Keratinocyte (primary cell): Measurements from ENCODE around the gene FOXL3. TPM values are rescaled to one million over a fixed set of nuclear protein-coding genes. Genes with fewer than 3 reads are reported as not detected.

ENCODE experiments used
- DNase-seq: peaks from one replicate; pipeline ENCODE4 v3.0.0-alpha.2; 2011; ENCODE audit warnings: low read depth, missing footprints, low spot score
- FAIRE-seq: peaks from 2 replicates; lab custom pipeline; 2011; peaks lifted over from hg19 to GRCh38; lab: Jason Lieb, UNC
- H2AFZ ChIP-seq: 2 replicates; pipeline ENCODE4 v1.6.0; 2012; ENCODE audit warnings: low read length, control low read depth, inconsistent platforms; ENCODE audit not compliant: control insufficient read depth
- H3K27ac ChIP-seq: 2 replicates; pipeline ENCODE4 v1.5.1; 2011; ENCODE audit warnings: low read length; ENCODE audit not compliant: control insufficient read depth, insufficient read depth
- H3K27me3 ChIP-seq: 3 replicates; pipeline ENCODE4 v1.6.0; 2011; ENCODE audit warnings: low read length; ENCODE audit not compliant: control insufficient read depth, insufficient read depth; ENCODE audit errors: extremely low read depth
- H3K36me3 ChIP-seq, 2 experiments: 2 replicates in 1 of 2; 3 replicates in 1 of 2; pipeline ENCODE4 v1.5.1; 2011; ENCODE audit warnings: low read length in 2 of 2, mild to moderate bottlenecking in 1 of 2; ENCODE audit not compliant: control insufficient read depth in 2 of 2, insufficient read depth in 2 of 2; ENCODE audit errors: extremely low read depth in 1 of 2
- H3K4me1 ChIP-seq: 3 replicates; pipeline ENCODE4 v1.5.1; 2011; ENCODE audit warnings: low read length; ENCODE audit not compliant: control insufficient read depth, insufficient read depth; ENCODE audit errors: extremely low read depth
- H3K4me2 ChIP-seq: 3 replicates; pipeline ENCODE4 v1.6.0; 2011; ENCODE audit warnings: low read depth, low read length; ENCODE audit not compliant: control insufficient read depth, insufficient read depth; ENCODE audit errors: extremely low read depth
- H3K4me3 ChIP-seq, 3 experiments: fragments of 200-600 bp in 1 of 3; sonication (generic) in 1 of 3; 2 replicates in 2 of 3; 3 replicates in 1 of 3; pipeline ENCODE4 v1.5.1; 2011 to 2016; ENCODE audit warnings: low read length in 3 of 3, mild to moderate bottlenecking in 3 of 3, control low read depth in 2 of 3, inconsistent platforms in 1 of 3, low read depth in 1 of 3, mixed read lengths in 1 of 3, mixed run types in 1 of 3, moderate library complexity in 1 of 3; ENCODE audit not compliant: control insufficient read depth in 2 of 3, insufficient read depth in 2 of 3; ENCODE audit errors: extremely low read depth in 1 of 3
- H3K79me2 ChIP-seq: 2 replicates; pipeline ENCODE4 v1.6.0; 2012; ENCODE audit warnings: low read length; ENCODE audit not compliant: control insufficient read depth, insufficient read depth
- H3K9ac ChIP-seq: 3 replicates; pipeline ENCODE4 v1.6.0; 2011; ENCODE audit warnings: low read length; ENCODE audit not compliant: control insufficient read depth, insufficient read depth; ENCODE audit errors: extremely low read depth
- H3K9me1 ChIP-seq: 3 replicates; pipeline ENCODE4 v1.6.0; 2011; ENCODE audit warnings: low read length; ENCODE audit not compliant: control insufficient read depth, insufficient read depth; ENCODE audit errors: extremely low read depth
- H3K9me3 ChIP-seq: 2 replicates; pipeline ENCODE4 v1.5.1; 2012; ENCODE audit warnings: low read depth, low read length; ENCODE audit not compliant: control insufficient read depth
- H4K20me1 ChIP-seq: 3 replicates; pipeline ENCODE4 v1.6.0; 2011; ENCODE audit warnings: low read length; ENCODE audit not compliant: control insufficient read depth, insufficient read depth; ENCODE audit errors: extremely low read depth
- EZH2 ChIP-seq: IDR thresholded peaks from one replicate; pipeline ENCODE4 v1.6.1; 2012; ENCODE audit warnings: inconsistent platforms, mild to moderate bottlenecking, low read length, moderate library complexity
- dilution Hi-C: fragments of 300-500 bp; cut with MboI; formaldehyde crosslinking; loops from one replicate; pipeline ENCODE4 v1.7.0; 2020; ENCODE audit warnings: low sequenced_read_pairs; ENCODE audit not compliant: extremely low pct_ligation_motif_present
- polyA plus RNA-seq, 5 experiments: library from polyadenylated mRNA; depleted of rRNA in 3 of 5; stranded (reverse) in 3 of 5; stranded (forward) in 1 of 5; unstranded in 1 of 5; fragments of >200 nt; gene quantifications; 1 replicate in 1 of 5; 2 replicates in 3 of 5; 3 replicates in 1 of 5; pipeline versions ENCODE4 v1.2.1 to v1.2.3, GENCODE V29; 2011 to 2012; ENCODE audit warnings: missing spikeins in 2 of 5, low read depth in 1 of 5, low replicate concordance in 1 of 5
- TF ChIP-seq, protein P1 (sequence below), 3 experiments: IDR thresholded peaks in 1 of 3; conservative IDR thresholded peaks in 1 of 3; optimal IDR thresholded peaks in 1 of 3; 2 replicates in 2 of 3; 3 replicates in 1 of 3; pipeline versions ENCODE3 to v1.5.1; 2011; ENCODE audit warnings: low read length in 3 of 3, mild to moderate bottlenecking in 3 of 3, moderate library complexity in 2 of 3, control low read depth in 1 of 3, inconsistent platforms in 1 of 3; ENCODE audit not compliant: insufficient read depth in 2 of 3; ENCODE audit errors: extremely low read depth in 1 of 3

The FOXL3 gene
- polyA plus RNA-seq, 1 donor (not counting 4 experiments of a cell fraction or from before 2014, with no cell fraction given): not detected

DNA sequence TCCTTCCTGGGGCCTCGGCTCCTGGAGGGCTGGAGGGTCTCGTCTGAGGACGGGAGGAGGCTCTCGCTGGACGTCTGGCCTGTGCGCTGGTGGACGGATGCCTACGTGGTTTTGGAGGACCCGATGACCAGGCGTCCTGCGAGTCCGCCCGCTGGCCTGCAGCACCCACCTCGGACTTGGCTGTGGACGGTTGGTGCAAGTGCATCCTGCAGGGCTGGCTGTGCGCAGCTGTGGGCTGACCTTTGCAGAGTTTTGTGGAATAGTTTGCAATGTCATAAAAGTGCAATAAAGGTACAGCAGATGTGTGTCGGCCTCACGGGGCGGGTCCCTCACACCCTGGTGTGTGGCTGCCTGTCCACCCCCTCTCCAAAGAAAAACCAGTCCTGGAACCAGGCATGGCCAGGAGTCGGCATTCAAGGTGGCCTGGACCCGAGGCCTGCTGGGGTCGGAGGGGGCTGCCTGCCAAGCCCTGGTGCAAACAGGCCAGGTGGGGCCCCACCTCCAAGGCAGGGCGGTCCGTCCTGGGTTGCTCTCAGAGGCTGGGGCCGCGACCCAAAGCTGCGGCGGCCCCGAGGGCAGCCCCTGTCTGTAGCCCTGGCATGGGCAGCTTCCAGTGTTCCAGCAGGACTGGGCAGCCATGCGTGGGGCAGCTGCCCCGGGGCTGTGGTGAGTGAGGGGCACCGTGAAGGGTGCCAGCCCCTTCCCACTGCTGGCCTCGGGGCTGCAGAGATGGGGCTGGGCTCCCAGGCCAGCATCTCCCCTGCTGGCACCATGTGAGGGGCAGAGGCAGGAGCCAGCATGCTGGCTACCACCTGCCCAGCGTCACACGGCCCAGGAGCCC is 29.3 kb upstream of the FOXL3 start:
- Histone ChIP-seq H3K9me1 (no peaks in the 10 kb centered on the region), H3K36me3 (peaks cover 0 to 3% of the 10 kb centered on the region in 2 experiments), H3K27ac (no peak overlapping the region), H3K9ac (no peak overlapping the region), H3K9me3 (peaks cover 14% of the 10 kb centered on the region), H3K4me1 (no peaks in the 10 kb centered on the region), H3K4me3 (no peak overlapping the region), H4K20me1 (no peaks in the 10 kb centered on the region), H3K27me3 (peaks cover 3% of the 10 kb centered on the region), H3K4me2 (no peak overlapping the region), H2AFZ (no peak overlapping the region), H3K79me2 (no peaks in the 10 kb centered on the region)
- TF ChIP-seq EZH2: no peak
- TF ChIP-seq, protein P1, sequence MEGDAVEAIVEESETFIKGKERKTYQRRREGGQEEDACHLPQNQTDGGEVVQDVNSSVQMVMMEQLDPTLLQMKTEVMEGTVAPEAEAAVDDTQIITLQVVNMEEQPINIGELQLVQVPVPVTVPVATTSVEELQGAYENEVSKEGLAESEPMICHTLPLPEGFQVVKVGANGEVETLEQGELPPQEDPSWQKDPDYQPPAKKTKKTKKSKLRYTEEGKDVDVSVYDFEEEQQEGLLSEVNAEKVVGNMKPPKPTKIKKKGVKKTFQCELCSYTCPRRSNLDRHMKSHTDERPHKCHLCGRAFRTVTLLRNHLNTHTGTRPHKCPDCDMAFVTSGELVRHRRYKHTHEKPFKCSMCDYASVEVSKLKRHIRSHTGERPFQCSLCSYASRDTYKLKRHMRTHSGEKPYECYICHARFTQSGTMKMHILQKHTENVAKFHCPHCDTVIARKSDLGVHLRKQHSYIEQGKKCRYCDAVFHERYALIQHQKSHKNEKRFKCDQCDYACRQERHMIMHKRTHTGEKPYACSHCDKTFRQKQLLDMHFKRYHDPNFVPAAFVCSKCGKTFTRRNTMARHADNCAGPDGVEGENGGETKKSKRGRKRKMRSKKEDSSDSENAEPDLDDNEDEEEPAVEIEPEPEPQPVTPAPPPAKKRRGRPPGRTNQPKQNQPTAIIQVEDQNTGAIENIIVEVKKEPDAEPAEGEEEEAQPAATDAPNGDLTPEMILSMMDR (optimal IDR thresholded peaks at IDR 0.05 in 1 of 3, IDR thresholded peaks at IDR 0.05 in 1 of 3, conservative IDR thresholded peaks at IDR 0.05 in 1 of 3; ENCODE audit: extremely low read depth in 1 of 3, insufficient read depth in 2 of 3, low read length in 3 of 3): no peak
- DNase-seq (no peak), FAIRE-seq (no peak)
- dilution Hi-C loops: no loop called here

DNA sequence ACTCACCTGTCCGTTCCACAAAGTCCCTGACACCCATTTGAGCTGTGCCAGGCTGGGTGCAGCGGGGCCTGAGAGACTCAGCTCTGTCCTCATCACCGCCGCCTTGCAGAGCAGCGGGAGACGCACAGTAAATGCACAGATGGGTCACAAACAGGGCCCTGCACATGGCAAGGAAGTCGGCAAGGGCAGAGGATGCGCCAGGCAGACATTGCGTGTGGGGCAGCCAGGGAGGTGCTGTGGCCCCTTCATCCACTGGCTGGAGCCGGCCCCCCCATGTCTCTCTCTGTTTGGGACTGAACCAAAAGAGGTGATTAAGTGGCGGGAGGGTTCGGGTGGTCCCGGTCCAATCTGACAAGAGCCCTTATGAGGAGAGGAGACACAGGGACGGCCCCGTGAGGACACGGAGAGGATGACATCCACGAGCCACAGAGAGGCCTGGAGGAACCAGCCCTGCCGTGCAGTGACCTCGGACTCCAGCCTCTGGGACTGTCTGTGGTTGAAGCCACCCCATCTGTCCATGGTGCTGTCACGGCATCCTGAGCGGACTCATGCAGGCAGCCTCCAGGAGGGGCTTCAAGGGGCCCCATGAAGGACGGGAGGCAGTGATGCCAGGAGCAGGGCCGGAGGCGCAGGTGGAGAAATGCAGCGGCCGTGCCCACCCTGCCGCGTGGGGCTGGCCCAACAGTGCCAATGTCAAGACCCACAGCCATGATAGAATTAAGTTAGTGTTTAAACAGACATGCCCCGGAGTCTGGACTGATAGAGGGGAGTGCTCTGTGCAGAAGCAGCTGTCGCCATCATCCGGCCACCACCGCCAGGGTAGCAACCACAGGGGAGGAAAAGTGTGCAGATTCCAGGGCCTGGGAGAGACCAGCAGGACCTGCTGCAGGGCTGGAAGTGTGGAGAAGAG is 28.4 kb upstream of the FOXL3 start:
- Histone ChIP-seq H3K27ac (no peak overlapping the region), H3K4me3 (no peak overlapping the region), H3K79me2 (no peaks in the 10 kb centered on the region), H3K4me2 (no peak overlapping the region), H2AFZ (no peak overlapping the region), H3K9me1 (no peaks in the 10 kb centered on the region), H3K9me3 (peaks cover 14% of the 10 kb centered on the region), H3K36me3 (peaks cover 0 to 3% of the 10 kb centered on the region in 2 experiments), H3K27me3 (peaks cover 3% of the 10 kb centered on the region), H3K4me1 (no peaks in the 10 kb centered on the region), H4K20me1 (no peaks in the 10 kb centered on the region), H3K9ac (no peak overlapping the region)
- TF ChIP-seq EZH2: no peak
- TF ChIP-seq, protein P1 (optimal IDR thresholded peaks at IDR 0.05 in 1 of 3, IDR thresholded peaks at IDR 0.05 in 1 of 3, conservative IDR thresholded peaks at IDR 0.05 in 1 of 3; ENCODE audit: extremely low read depth in 1 of 3, insufficient read depth in 2 of 3, low read length in 3 of 3): no peak
- dilution Hi-C loops: no loop called here
- FAIRE-seq (no peak), DNase-seq (no peak)
